WTC11 (cell line): Measurements from ENCODE around the gene BTBD10. TPM values are rescaled to one million over a fixed set of nuclear protein-coding genes. Genes with fewer than 3 reads are reported as not detected.

Source experiments
- ATAC-seq: fragments of 200-7000 bp; cut with Tn5 transposase; 2 replicates; pipeline ENCODE4 v1.10.0; 2021; ENCODE audit warnings: mild to moderate bottlenecking, moderate library complexity
- CTCF ChIA-PET: fragments of 300-600 bp; sonication (Branson Sonifier 250); formaldehyde crosslinking; loops from one replicate; lab custom pipeline; 2021; ENCODE audit warnings: antibody characterized with exemption; lab: Charles Lee
- POLR2A ChIA-PET: fragments of 350-600 bp; sonication (Branson Sonifier 250); formaldehyde crosslinking; loops from one replicate; lab custom pipeline; 2021; ENCODE audit warnings: antibody characterized with exemption; lab: Charles Lee
- DNase-seq: peaks from one replicate; pipeline ENCODE4 v3.0.0; 2021; ENCODE audit warnings: low spot score
- H3K27ac Mint-ChIP-seq: 2 replicates; pipeline ENCODE4 v1.8.0; 2021; ENCODE audit warnings: mixed read lengths
- H3K27me3 Mint-ChIP-seq: 2 replicates; pipeline ENCODE4 v1.8.0; 2021; ENCODE audit warnings: low read depth, mild to moderate bottlenecking, moderate library complexity, mixed read lengths
- H3K36me3 Mint-ChIP-seq: 2 replicates; pipeline ENCODE4 v1.8.0; 2021; ENCODE audit warnings: mixed read lengths
- H3K4me1 Mint-ChIP-seq: 2 replicates; pipeline ENCODE4 v1.8.0; 2022; ENCODE audit warnings: mixed read lengths
- H3K4me3 Mint-ChIP-seq: 2 replicates; pipeline ENCODE4 v1.8.0; 2021; ENCODE audit warnings: mild to moderate bottlenecking, moderate library complexity, mixed read lengths
- H3K9me3 Mint-ChIP-seq: 2 replicates; pipeline ENCODE4 v1.8.0; 2021; ENCODE audit warnings: mixed read lengths
- ARID4B ChIP-seq: sonication (generic); formaldehyde crosslinking; IDR thresholded peaks from 2 replicates; pipeline ENCODE4 v1.8.0; 2023; ENCODE audit warnings: missing genetic modification reagents, mild to moderate bottlenecking, borderline replicate concordance
- ATF6 ChIP-seq: sonication (generic); formaldehyde crosslinking; IDR thresholded peaks from 2 replicates; pipeline ENCODE4 v1.8.1; 2023; ENCODE audit warnings: mild to moderate bottlenecking, missing genetic modification reagents
- CREB1 ChIP-seq: sonication (generic); formaldehyde crosslinking; IDR thresholded peaks from 2 replicates; pipeline ENCODE4 v1.8.0; 2023; ENCODE audit warnings: mild to moderate bottlenecking, missing genetic modification reagents
- CTCF ChIP-seq: fragments of 200-600 bp; IDR thresholded peaks from 2 replicates; pipeline ENCODE4 v1.8.0; 2022; ENCODE audit warnings: antibody characterized with exemption
- E2F5 ChIP-seq: sonication (generic); formaldehyde crosslinking; IDR thresholded peaks from 2 replicates; pipeline ENCODE4 v1.8.1; 2022; ENCODE audit warnings: mild to moderate bottlenecking, moderate library complexity, missing genetic modification reagents
- EMX1 ChIP-seq: fragments of 250-450 bp; sonication (Bioruptor Pico); IDR thresholded peaks from 2 replicates; pipeline ENCODE4 v1.8.0; 2021; ENCODE audit warnings: mild to moderate bottlenecking
- FOXP1 ChIP-seq: sonication (generic); formaldehyde crosslinking; IDR thresholded peaks from 2 replicates; pipeline ENCODE4 v1.8.0; 2022; ENCODE audit warnings: missing genetic modification reagents, mild to moderate bottlenecking, moderate library complexity, borderline replicate concordance
- GRHL2 ChIP-seq: fragments of 250-450 bp; sonication (Bioruptor Pico); IDR thresholded peaks from 2 replicates; pipeline ENCODE4 v1.8.0; 2022; ENCODE audit warnings: mild to moderate bottlenecking, moderate library complexity; ENCODE audit not compliant: insufficient replicate concordance, severe bottlenecking
- JAZF1 ChIP-seq: fragments of 250-450 bp; sonication (Bioruptor Pico); IDR thresholded peaks from 2 replicates; pipeline ENCODE4 v1.9.0; 2021; ENCODE audit warnings: moderate library complexity, mild to moderate bottlenecking, inconsistent platforms
- JUN ChIP-seq: sonication (generic); formaldehyde crosslinking; IDR thresholded peaks from 2 replicates; pipeline ENCODE4 v1.8.0; 2023; ENCODE audit warnings: mild to moderate bottlenecking, missing genetic modification reagents
- NFATC4 ChIP-seq: fragments of 250-450 bp; sonication (Bioruptor Pico); IDR thresholded peaks from 2 replicates; pipeline ENCODE4 v1.9.0; 2021; ENCODE audit warnings: mild to moderate bottlenecking
- NFE2L1 ChIP-seq: sonication (generic); formaldehyde crosslinking; IDR thresholded peaks from 2 replicates; pipeline ENCODE4 v1.8.1; 2023; ENCODE audit warnings: missing genetic modification reagents
- NFYB ChIP-seq: sonication (generic); formaldehyde crosslinking; conservative IDR thresholded peaks from 2 replicates; pipeline ENCODE4 v1.8.0; 2022; ENCODE audit warnings: low read depth, missing genetic modification reagents
- RELA ChIP-seq: sonication (generic); formaldehyde crosslinking; IDR thresholded peaks from 2 replicates; pipeline ENCODE4 v1.8.1; 2022; ENCODE audit warnings: missing genetic modification reagents, mild to moderate bottlenecking, borderline replicate concordance
- RORB ChIP-seq: fragments of 250-450 bp; sonication (Bioruptor Pico); IDR thresholded peaks from 2 replicates; pipeline ENCODE4 v1.9.0; 2021; ENCODE audit warnings: mild to moderate bottlenecking
- TEAD4 ChIP-seq: sonication (generic); formaldehyde crosslinking; IDR thresholded peaks from 2 replicates; pipeline ENCODE4 v1.8.0; 2022; ENCODE audit warnings: mild to moderate bottlenecking, missing genetic modification reagents
- USF1 ChIP-seq: sonication (generic); formaldehyde crosslinking; IDR thresholded peaks from 2 replicates; pipeline ENCODE4 v1.8.0; 2022; ENCODE audit warnings: mild to moderate bottlenecking, missing genetic modification reagents
- USF2 ChIP-seq: sonication (generic); formaldehyde crosslinking; IDR thresholded peaks from 2 replicates; pipeline ENCODE4 v1.8.1; 2023; ENCODE audit warnings: mild to moderate bottlenecking, missing genetic modification reagents, moderate library complexity
- ZBTB21 ChIP-seq: sonication (generic); formaldehyde crosslinking; IDR thresholded peaks from 2 replicates; pipeline ENCODE4 v1.8.1; 2023; ENCODE audit warnings: mild to moderate bottlenecking, missing genetic modification reagents, borderline replicate concordance
- ZNF281 ChIP-seq: sonication (generic); formaldehyde crosslinking; IDR thresholded peaks from 2 replicates; pipeline ENCODE4 v1.8.0; 2023; ENCODE audit warnings: mild to moderate bottlenecking, missing genetic modification reagents
- ZNF416 ChIP-seq: fragments of 250-450 bp; sonication (Bioruptor Pico); IDR thresholded peaks from 2 replicates; pipeline ENCODE4 v1.9.0; 2021; ENCODE audit warnings: mild to moderate bottlenecking, inconsistent platforms
- ZNF671 ChIP-seq: fragments of 250-450 bp; sonication (Bioruptor Pico); IDR thresholded peaks from 2 replicates; pipeline ENCODE4 v1.8.0; 2021; ENCODE audit warnings: mild to moderate bottlenecking
- total RNA-seq: library from RNA; stranded (reverse); gene quantifications from 3 replicates; pipeline ENCODE4 v1.2.3, GENCODE V29; 2021

Gene BTBD10
- total RNA-seq, 1 experiment from 2014 or later = 19.4 TPM

GRCh38 chr11:13388741-13389140 is 74.3 kb downstream of the BTBD10 start:
- POLR2A ChIA-PET = no interaction called here
- DNase-seq = no peak
- CTCF ChIA-PET = no interaction called here
- Mint-ChIP-seq H3K4me1 (no peaks in the 10 kb centered on the region), H3K9me3 (no peaks in the 10 kb centered on the region), H3K36me3 (peaks cover 9% of the 10 kb centered on the region), H3K27me3 (no peaks in the 10 kb centered on the region), H3K27ac (no peak overlapping the region), H3K4me3 (no peak overlapping the region)
- TF ChIP-seq ZBTB21 (CRISPR knock-in tag) = no peak
- no peak for TF ChIP-seq TEAD4 (CRISPR knock-in tag)
- no peak for TF ChIP-seq RORB (CRISPR knock-in tag)
- TF ChIP-seq E2F5 (CRISPR knock-in tag) = no peak
- TF ChIP-seq CTCF = no peak
- TF ChIP-seq RELA = no peak
- TF ChIP-seq FOXP1 (CRISPR knock-in tag) = no peak
- TF ChIP-seq ATF6 (CRISPR knock-in tag) = no peak
- no peak for TF ChIP-seq NFYB (CRISPR knock-in tag)
- TF ChIP-seq NFE2L1 (CRISPR knock-in tag) = no peak
- TF ChIP-seq EMX1 (CRISPR knock-in tag) = no peak
- no peak for TF ChIP-seq GRHL2 (CRISPR knock-in tag)
- TF ChIP-seq JAZF1 (CRISPR knock-in tag) = no peak
- no peak for TF ChIP-seq USF1 (CRISPR knock-in tag)
- no peak for TF ChIP-seq ZNF416
- no peak for TF ChIP-seq JUN (CRISPR knock-in tag)
- no peak for ATAC-seq

GRCh38 chr11:13386567-13386966 is 76.5 kb downstream of the BTBD10 start:
- ATAC-seq (no peak), DNase-seq (no peak)
- CTCF ChIA-PET = interaction anchor here (0.7 to 3.6 kb wide), 4 partner anchors 32 to 422 kb away, joined by 3 to 27 read pairs (median 6); no protein-coding TSS in a partner anchor
- Mint-ChIP-seq H3K27ac (no peak overlapping the region), H3K9me3 (no peaks in the 10 kb centered on the region), H3K4me1 (no peaks in the 10 kb centered on the region), H3K27me3 (no peaks in the 10 kb centered on the region), H3K4me3 (no peak overlapping the region), H3K36me3 (peaks cover 9% of the 10 kb centered on the region)
- POLR2A ChIA-PET = no interaction called here
- TF ChIP-seq NFYB (CRISPR knock-in tag) (no peak), ARID4B (CRISPR knock-in tag) (no peak), CREB1 (CRISPR knock-in tag) (no peak), USF2 (CRISPR knock-in tag) (no peak), NFATC4 (CRISPR knock-in tag) (no peak), RELA (no peak), ZNF671 (CRISPR knock-in tag) (no peak), ZNF281 (no peak)
